Keratinocyte (primary cell): ENCODE measurements around the gene TBX6. TPM values are rescaled to one million over a fixed set of nuclear protein-coding genes. Genes with fewer than 3 reads are reported as not detected.

Source experiments
- DNase-seq: peaks from one replicate; pipeline ENCODE4 v3.0.0-alpha.2; 2011; ENCODE audit warnings: low read depth, missing footprints, low spot score
- FAIRE-seq: peaks from 2 replicates; lab custom pipeline; 2011; peaks lifted over from hg19 to GRCh38; lab: Jason Lieb, UNC
- H2AFZ ChIP-seq: 2 replicates; pipeline ENCODE4 v1.6.0; 2012; ENCODE audit warnings: low read length, control low read depth, inconsistent platforms; ENCODE audit not compliant: control insufficient read depth
- H3K27ac ChIP-seq: 2 replicates; pipeline ENCODE4 v1.5.1; 2011; ENCODE audit warnings: low read length; ENCODE audit not compliant: control insufficient read depth, insufficient read depth
- H3K27me3 ChIP-seq: 3 replicates; pipeline ENCODE4 v1.6.0; 2011; ENCODE audit warnings: low read length; ENCODE audit not compliant: control insufficient read depth, insufficient read depth; ENCODE audit errors: extremely low read depth
- H3K36me3 ChIP-seq, 2 experiments: 2 replicates in 1 of 2; 3 replicates in 1 of 2; pipeline ENCODE4 v1.5.1; 2011; ENCODE audit warnings: low read length in 2 of 2, mild to moderate bottlenecking in 1 of 2; ENCODE audit not compliant: control insufficient read depth in 2 of 2, insufficient read depth in 2 of 2; ENCODE audit errors: extremely low read depth in 1 of 2
- H3K4me1 ChIP-seq: 3 replicates; pipeline ENCODE4 v1.5.1; 2011; ENCODE audit warnings: low read length; ENCODE audit not compliant: control insufficient read depth, insufficient read depth; ENCODE audit errors: extremely low read depth
- H3K4me2 ChIP-seq: 3 replicates; pipeline ENCODE4 v1.6.0; 2011; ENCODE audit warnings: low read depth, low read length; ENCODE audit not compliant: control insufficient read depth, insufficient read depth; ENCODE audit errors: extremely low read depth
- H3K4me3 ChIP-seq, 3 experiments: fragments of 200-600 bp in 1 of 3; sonication (generic) in 1 of 3; 2 replicates in 2 of 3; 3 replicates in 1 of 3; pipeline ENCODE4 v1.5.1; 2011 to 2016; ENCODE audit warnings: low read length in 3 of 3, mild to moderate bottlenecking in 3 of 3, control low read depth in 2 of 3, inconsistent platforms in 1 of 3, low read depth in 1 of 3, mixed read lengths in 1 of 3, mixed run types in 1 of 3, moderate library complexity in 1 of 3; ENCODE audit not compliant: control insufficient read depth in 2 of 3, insufficient read depth in 2 of 3; ENCODE audit errors: extremely low read depth in 1 of 3
- H3K79me2 ChIP-seq: 2 replicates; pipeline ENCODE4 v1.6.0; 2012; ENCODE audit warnings: low read length; ENCODE audit not compliant: control insufficient read depth, insufficient read depth
- H3K9ac ChIP-seq: 3 replicates; pipeline ENCODE4 v1.6.0; 2011; ENCODE audit warnings: low read length; ENCODE audit not compliant: control insufficient read depth, insufficient read depth; ENCODE audit errors: extremely low read depth
- H3K9me1 ChIP-seq: 3 replicates; pipeline ENCODE4 v1.6.0; 2011; ENCODE audit warnings: low read length; ENCODE audit not compliant: control insufficient read depth, insufficient read depth; ENCODE audit errors: extremely low read depth
- H3K9me3 ChIP-seq: 2 replicates; pipeline ENCODE4 v1.5.1; 2012; ENCODE audit warnings: low read depth, low read length; ENCODE audit not compliant: control insufficient read depth
- H4K20me1 ChIP-seq: 3 replicates; pipeline ENCODE4 v1.6.0; 2011; ENCODE audit warnings: low read length; ENCODE audit not compliant: control insufficient read depth, insufficient read depth; ENCODE audit errors: extremely low read depth
- EZH2 ChIP-seq: IDR thresholded peaks from one replicate; pipeline ENCODE4 v1.6.1; 2012; ENCODE audit warnings: inconsistent platforms, mild to moderate bottlenecking, low read length, moderate library complexity
- dilution Hi-C: fragments of 300-500 bp; cut with MboI; formaldehyde crosslinking; loops from one replicate; pipeline ENCODE4 v1.7.0; 2020; ENCODE audit warnings: low sequenced_read_pairs; ENCODE audit not compliant: extremely low pct_ligation_motif_present
- polyA plus RNA-seq, 5 experiments: library from polyadenylated mRNA; depleted of rRNA in 3 of 5; stranded (reverse) in 3 of 5; stranded (forward) in 1 of 5; unstranded in 1 of 5; fragments of >200 nt; gene quantifications; 1 replicate in 1 of 5; 2 replicates in 3 of 5; 3 replicates in 1 of 5; pipeline versions ENCODE4 v1.2.1 to v1.2.3, GENCODE V29; 2011 to 2012; ENCODE audit warnings: missing spikeins in 2 of 5, low read depth in 1 of 5, low replicate concordance in 1 of 5
- TF ChIP-seq, protein P1 (sequence below), 3 experiments: IDR thresholded peaks in 1 of 3; conservative IDR thresholded peaks in 1 of 3; optimal IDR thresholded peaks in 1 of 3; 2 replicates in 2 of 3; 3 replicates in 1 of 3; pipeline versions ENCODE3 to v1.5.1; 2011; ENCODE audit warnings: low read length in 3 of 3, mild to moderate bottlenecking in 3 of 3, moderate library complexity in 2 of 3, control low read depth in 1 of 3, inconsistent platforms in 1 of 3; ENCODE audit not compliant: insufficient read depth in 2 of 3; ENCODE audit errors: extremely low read depth in 1 of 3

Gene TBX6
- polyA plus RNA-seq, 1 donor (not counting 4 experiments of a cell fraction or from before 2014, with no cell fraction given), result 0.18 TPM

DNA sequence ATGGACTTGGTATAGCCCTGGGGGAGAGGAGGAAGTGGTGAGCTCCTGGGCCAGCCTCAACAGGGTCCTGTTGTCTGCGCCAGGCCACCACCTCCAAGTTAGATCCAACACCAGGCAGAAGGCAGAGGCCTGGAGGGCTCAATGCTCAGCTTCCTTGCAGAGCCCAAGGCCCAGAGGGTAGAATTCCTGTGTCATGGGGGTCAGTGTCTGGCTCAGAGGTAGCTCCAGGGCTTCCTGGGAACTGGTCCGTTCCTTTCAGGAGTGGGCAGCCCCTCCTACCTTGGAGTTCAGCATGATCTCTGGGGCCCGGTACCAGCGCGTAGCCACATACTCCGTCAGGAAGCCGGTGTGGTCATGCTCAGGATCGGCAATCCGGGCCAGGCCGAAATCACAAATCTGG, 26.0 kb upstream of the TBX6 start:
- H3K79me2 ChIP-seq, result no peaks in the 10 kb centered on the region

DNA sequence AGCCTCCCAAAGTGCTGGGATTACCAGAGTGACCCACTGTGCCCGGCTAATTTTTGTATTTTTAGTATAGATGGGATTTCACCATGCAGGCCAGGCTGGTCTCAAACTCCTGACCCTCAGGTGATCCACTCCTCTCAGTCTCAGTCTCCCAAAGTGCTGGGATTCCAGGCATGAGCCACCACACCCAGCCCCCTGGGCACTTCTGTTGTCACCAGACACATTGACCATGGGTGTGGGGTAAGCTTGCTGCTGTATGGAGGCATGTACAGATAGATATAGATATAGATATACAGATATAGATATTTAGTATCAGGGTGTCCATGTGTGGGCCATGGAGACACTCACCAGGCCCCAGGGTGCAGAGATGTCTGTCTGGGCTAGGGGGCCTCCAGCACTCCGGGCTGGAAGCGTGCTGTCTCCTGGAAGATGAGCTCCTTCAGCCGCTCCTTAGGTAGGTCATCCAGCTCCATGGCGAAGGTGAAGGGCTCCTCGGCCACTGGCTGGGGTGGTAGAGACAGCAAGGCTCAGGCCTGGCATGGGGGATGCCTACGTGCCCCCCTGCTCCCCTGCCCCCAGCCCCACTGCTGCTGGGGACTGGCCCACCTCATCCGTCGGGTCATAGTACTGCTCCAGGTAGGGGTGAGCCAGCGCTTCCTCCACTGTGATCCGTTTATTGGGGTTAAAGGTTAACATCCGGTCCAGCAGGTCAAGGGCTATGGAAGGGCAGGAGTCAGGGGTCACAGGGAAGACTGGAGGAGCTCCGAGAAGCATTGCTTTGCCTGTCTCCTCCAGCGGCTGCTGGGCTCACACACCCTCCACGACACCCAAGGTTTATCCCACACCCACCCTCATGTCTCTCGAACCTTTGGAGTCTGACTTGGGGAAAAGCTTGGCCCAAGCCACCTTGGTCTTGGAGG, 24.8 kb upstream of the TBX6 start:
- no peak for FAIRE-seq
- Histone ChIP-seq H3K4me2 (no peak overlapping the region), H3K79me2 (no peaks in the 10 kb centered on the region), H4K20me1 (no peaks in the 10 kb centered on the region), H3K27me3 (no peaks in the 10 kb centered on the region), H3K9me1 (no peaks in the 10 kb centered on the region), H3K27ac (no peak overlapping the region), H3K36me3 (peaks cover 0 to 7% of the 10 kb centered on the region in 2 experiments), H2AFZ (no peak overlapping the region), H3K4me3 (no peak overlapping the region), H3K9me3 (no peaks in the 10 kb centered on the region), H3K9ac (no peak overlapping the region), H3K4me1 (peaks cover 10% of the 10 kb centered on the region)
- no peak for DNase-seq
- dilution Hi-C loops, result no loop called here
- no peak for TF ChIP-seq EZH2

More for the DNA sequence above, 26.0 kb upstream of the TBX6 start:
- dilution Hi-C loops, result no loop called here
- no peak overlapping the region for H3K9ac ChIP-seq
- H2AFZ ChIP-seq, result no peak overlapping the region
- no peaks in the 10 kb centered on the region for H4K20me1 ChIP-seq
- peaks cover 10% of the 10 kb centered on the region for H3K4me1 ChIP-seq
- H3K9me1 ChIP-seq, result no peaks in the 10 kb centered on the region
- no peaks in the 10 kb centered on the region for H3K9me3 ChIP-seq
- no peak overlapping the region for H3K27ac ChIP-seq
- peaks cover 0 to 4% of the 10 kb centered on the region in 2 experiments for H3K36me3 ChIP-seq
- H3K27me3 ChIP-seq, result no peaks in the 10 kb centered on the region
- DNase-seq (no peak), FAIRE-seq (no peak)
- no peak overlapping the region for H3K4me2 ChIP-seq
- TF ChIP-seq, protein P1, sequence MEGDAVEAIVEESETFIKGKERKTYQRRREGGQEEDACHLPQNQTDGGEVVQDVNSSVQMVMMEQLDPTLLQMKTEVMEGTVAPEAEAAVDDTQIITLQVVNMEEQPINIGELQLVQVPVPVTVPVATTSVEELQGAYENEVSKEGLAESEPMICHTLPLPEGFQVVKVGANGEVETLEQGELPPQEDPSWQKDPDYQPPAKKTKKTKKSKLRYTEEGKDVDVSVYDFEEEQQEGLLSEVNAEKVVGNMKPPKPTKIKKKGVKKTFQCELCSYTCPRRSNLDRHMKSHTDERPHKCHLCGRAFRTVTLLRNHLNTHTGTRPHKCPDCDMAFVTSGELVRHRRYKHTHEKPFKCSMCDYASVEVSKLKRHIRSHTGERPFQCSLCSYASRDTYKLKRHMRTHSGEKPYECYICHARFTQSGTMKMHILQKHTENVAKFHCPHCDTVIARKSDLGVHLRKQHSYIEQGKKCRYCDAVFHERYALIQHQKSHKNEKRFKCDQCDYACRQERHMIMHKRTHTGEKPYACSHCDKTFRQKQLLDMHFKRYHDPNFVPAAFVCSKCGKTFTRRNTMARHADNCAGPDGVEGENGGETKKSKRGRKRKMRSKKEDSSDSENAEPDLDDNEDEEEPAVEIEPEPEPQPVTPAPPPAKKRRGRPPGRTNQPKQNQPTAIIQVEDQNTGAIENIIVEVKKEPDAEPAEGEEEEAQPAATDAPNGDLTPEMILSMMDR (optimal IDR thresholded peaks at IDR 0.05 in 1 of 3, IDR thresholded peaks at IDR 0.05 in 1 of 3, conservative IDR thresholded peaks at IDR 0.05 in 1 of 3; ENCODE audit: extremely low read depth in 1 of 3, insufficient read depth in 2 of 3, low read length in 3 of 3), result no peak
- TF ChIP-seq EZH2, result no peak
- no peak overlapping the region for H3K4me3 ChIP-seq
